Measurements from ENCODE around the gene XPNPEP2.

Gene XPNPEP2

GRCh38 chrX:129769467-129770154, 30.8 kb downstream of the XPNPEP2 start:
- no peak for DNase-seq (ENCODE audit: extremely low read depth, low read depth)
- no peak for TF ChIP-seq CTCF (IDR thresholded peaks at IDR 0.05; ENCODE audit: low read depth, low read length)

- DNase-seq (ENCODE audit: extremely low read depth, low read depth), result no peak
- no peak for TF ChIP-seq CTCF (IDR thresholded peaks at IDR 0.05; ENCODE audit: low read depth, low read length)
Measured at GRCh38 chrX:129771266-129771995, 32.7 kb downstream of the XPNPEP2 start.

GRCh38 chrX:129772796-129773431, 34.1 kb downstream of the XPNPEP2 start:
- no peak for DNase-seq (ENCODE audit: extremely low read depth, low read depth)
- no peak for TF ChIP-seq CTCF (IDR thresholded peaks at IDR 0.05; ENCODE audit: low read depth, low read length)

- TF ChIP-seq CTCF (IDR thresholded peaks at IDR 0.05; ENCODE audit: low read depth, low read length), result no peak
- no peak for DNase-seq (ENCODE audit: extremely low read depth, low read depth)
Measured at GRCh38 chrX:129773649-129774458, 35.1 kb downstream of the XPNPEP2 start.

- TF ChIP-seq CTCF (IDR thresholded peaks at IDR 0.05; ENCODE audit: low read depth, low read length), result no peak
- no peak for DNase-seq (ENCODE audit: extremely low read depth, low read depth)
Measured at GRCh38 chrX:129777218-129778030, 38.6 kb downstream of the XPNPEP2 start.

GRCh38 chrX:129779086-129779672, 40.4 kb downstream of the XPNPEP2 start:
- no peak for DNase-seq (ENCODE audit: extremely low read depth, low read depth)
- TF ChIP-seq CTCF (IDR thresholded peaks at IDR 0.05; ENCODE audit: low read depth, low read length), result no peak

Measured in AG09319 (cell line).